ENCODE results near the gene USP46.

DNA sequence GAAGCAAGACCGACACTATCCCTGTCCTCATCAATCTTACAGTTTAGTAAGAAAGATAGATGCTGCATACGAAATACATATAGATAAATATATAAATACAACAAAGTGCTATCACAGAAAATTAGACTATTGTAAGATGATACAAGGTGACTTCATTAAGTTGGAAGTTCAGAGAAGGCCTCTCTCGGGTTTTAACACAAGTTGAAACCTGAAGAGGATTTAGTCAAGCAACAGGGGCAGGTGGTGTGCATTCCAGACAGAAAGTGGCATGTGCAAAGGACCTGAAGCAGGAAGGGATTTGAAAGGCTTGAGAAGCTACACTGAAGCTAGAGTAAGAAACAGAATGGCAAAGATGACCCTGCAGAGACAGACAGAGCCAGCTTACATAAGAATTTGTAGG, 36.5 kb downstream of the USP46 start:
- TF ChIP-seq, protein P1, sequence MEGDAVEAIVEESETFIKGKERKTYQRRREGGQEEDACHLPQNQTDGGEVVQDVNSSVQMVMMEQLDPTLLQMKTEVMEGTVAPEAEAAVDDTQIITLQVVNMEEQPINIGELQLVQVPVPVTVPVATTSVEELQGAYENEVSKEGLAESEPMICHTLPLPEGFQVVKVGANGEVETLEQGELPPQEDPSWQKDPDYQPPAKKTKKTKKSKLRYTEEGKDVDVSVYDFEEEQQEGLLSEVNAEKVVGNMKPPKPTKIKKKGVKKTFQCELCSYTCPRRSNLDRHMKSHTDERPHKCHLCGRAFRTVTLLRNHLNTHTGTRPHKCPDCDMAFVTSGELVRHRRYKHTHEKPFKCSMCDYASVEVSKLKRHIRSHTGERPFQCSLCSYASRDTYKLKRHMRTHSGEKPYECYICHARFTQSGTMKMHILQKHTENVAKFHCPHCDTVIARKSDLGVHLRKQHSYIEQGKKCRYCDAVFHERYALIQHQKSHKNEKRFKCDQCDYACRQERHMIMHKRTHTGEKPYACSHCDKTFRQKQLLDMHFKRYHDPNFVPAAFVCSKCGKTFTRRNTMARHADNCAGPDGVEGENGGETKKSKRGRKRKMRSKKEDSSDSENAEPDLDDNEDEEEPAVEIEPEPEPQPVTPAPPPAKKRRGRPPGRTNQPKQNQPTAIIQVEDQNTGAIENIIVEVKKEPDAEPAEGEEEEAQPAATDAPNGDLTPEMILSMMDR (IDR thresholded peaks at IDR 0.05; ENCODE audit: poor library complexity), result no peak
- no peak for TF ChIP-seq EZH2 (IDR thresholded peaks at IDR 0.05; ENCODE audit: borderline replicate concordance)

Measured in hepatocyte (in vitro differentiated cells).